ENCODE measurements around the gene POLR3G. TPM values are rescaled to one million over a fixed set of nuclear protein-coding genes. Genes with fewer than 3 reads are reported as not detected.

The POLR3G gene
- polyA plus RNA-seq (ENCODE audit: insufficient read length): 1.8 TPM

- peak; percentile 54 for DNase-seq (ENCODE audit: low read depth)
Observed at GRCh38 chr5:90474235-90475107, at the start of gene POLR3G, which contains the start of gene MBLAC2. Gene POLR3G (plus strand): TSS chr5:90474864. CDS start chr5:90485568, 10,704 bp downstream. Gene MBLAC2 (minus strand): TSS chr5:90474771. CDS start chr5:90474292, 479 bp downstream.

GRCh38 chr5:90434116-90434714, 40.4 kb upstream of the POLR3G start:
- peak; percentile 5 for DNase-seq (ENCODE audit: low read depth)

GRCh38 chr5:90437663-90438062, 37.0 kb upstream of the POLR3G start:
- DNase-seq (ENCODE audit: low read depth): no peak

GRCh38 chr5:90438100-90438499, 36.6 kb upstream of the POLR3G start:
- no peak for DNase-seq (ENCODE audit: low read depth)

- no peak for DNase-seq (ENCODE audit: low read depth)
Observed at GRCh38 chr5:90440644-90441043, 34.0 kb upstream of the POLR3G start.

- DNase-seq (ENCODE audit: low read depth): no peak
Observed at GRCh38 chr5:90446961-90447360, 27.7 kb upstream of the POLR3G start.

- DNase-seq (ENCODE audit: low read depth): no peak
Observed at GRCh38 chr5:90461288-90461687, 13.4 kb upstream of the POLR3G start.

GRCh38 chr5:90472783-90473395, 1.8 kb upstream of the POLR3G start:
- DNase-seq (ENCODE audit: low read depth): no peak

- no peak for DNase-seq (ENCODE audit: low read depth)
Observed at GRCh38 chr5:90473396-90474234, 1.0 kb upstream of the POLR3G start.

- no peak for DNase-seq (ENCODE audit: low read depth)
Observed at GRCh38 chr5:90475436-90475980, 844 bp downstream of the POLR3G start.

GRCh38 chr5:90476391-90476790, 1.7 kb downstream of the POLR3G start:
- DNase-seq (ENCODE audit: low read depth): no peak

- DNase-seq (ENCODE audit: low read depth): no peak
Observed at GRCh38 chr5:90477073-90477472, 2.4 kb downstream of the POLR3G start.

- DNase-seq (ENCODE audit: low read depth): no peak
Observed at GRCh38 chr5:90477621-90478215, 3.1 kb downstream of the POLR3G start.

- DNase-seq (ENCODE audit: low read depth): no peak
Observed at GRCh38 chr5:90479611-90480385, 5.1 kb downstream of the POLR3G start.

GRCh38 chr5:90480699-90481098, 6.0 kb downstream of the POLR3G start:
- no peak for DNase-seq (ENCODE audit: low read depth)

- no peak for DNase-seq (ENCODE audit: low read depth)
Observed at GRCh38 chr5:90483206-90483605, 8.5 kb downstream of the POLR3G start.

- DNase-seq (ENCODE audit: low read depth): no peak
Observed at GRCh38 chr5:90484540-90484939, 9.9 kb downstream of the POLR3G start.

GRCh38 chr5:90488791-90489190, 14.1 kb downstream of the POLR3G start:
- no peak for DNase-seq (ENCODE audit: low read depth)

- no peak for DNase-seq (ENCODE audit: low read depth)
Observed at GRCh38 chr5:90494043-90494442, 19.4 kb downstream of the POLR3G start.

- DNase-seq (ENCODE audit: low read depth): no peak
Observed at GRCh38 chr5:90495146-90495545, 20.5 kb downstream of the POLR3G start.

Measured in forelimb muscle (tissue), 1 donor.